GM19463 (cell line): ENCODE measurements around the gene ANKH.
"Not testable (repeated sequence)": the region's sequence is repeated elsewhere in the genome, so short reads cannot be mapped to it uniquely, and the experiment has no call there.

ENCODE experiments used
- ATAC-seq: cut with Tn5 transposase; IDR thresholded peaks from one replicate; pipeline ENCODE4 v1.9.1; 2021; ENCODE audit warnings: mild to moderate bottlenecking, moderate library complexity; ENCODE audit not compliant: unreplicated experiment

Gene ANKH

DNA sequence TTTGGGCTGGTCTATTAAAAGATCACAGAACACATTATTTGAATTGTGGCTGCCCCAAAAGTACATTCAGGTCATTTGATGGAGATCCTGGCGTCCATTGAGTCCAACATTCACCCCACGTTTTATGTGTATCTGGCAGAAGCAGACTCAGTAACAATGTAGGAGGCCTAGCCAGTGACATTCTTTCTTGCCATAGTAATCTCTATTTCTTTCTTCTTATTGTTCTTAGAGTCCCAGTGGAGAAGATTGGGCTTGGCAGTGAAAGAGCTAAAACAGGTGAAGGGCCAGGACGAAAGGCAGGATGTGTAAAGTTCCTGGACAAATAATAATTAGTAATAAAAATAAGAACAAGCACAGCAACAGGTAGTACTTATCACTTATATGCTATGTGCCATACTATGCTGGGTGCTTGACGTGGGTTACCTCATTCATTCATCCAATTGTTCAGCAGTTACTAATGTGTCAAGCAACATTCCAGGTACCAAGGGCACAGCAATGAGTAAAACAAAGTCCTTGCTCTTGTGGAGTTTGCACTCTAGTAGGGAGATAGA, 12.6 kb upstream of the ANKH start:
- no peak for ATAC-seq

DNA sequence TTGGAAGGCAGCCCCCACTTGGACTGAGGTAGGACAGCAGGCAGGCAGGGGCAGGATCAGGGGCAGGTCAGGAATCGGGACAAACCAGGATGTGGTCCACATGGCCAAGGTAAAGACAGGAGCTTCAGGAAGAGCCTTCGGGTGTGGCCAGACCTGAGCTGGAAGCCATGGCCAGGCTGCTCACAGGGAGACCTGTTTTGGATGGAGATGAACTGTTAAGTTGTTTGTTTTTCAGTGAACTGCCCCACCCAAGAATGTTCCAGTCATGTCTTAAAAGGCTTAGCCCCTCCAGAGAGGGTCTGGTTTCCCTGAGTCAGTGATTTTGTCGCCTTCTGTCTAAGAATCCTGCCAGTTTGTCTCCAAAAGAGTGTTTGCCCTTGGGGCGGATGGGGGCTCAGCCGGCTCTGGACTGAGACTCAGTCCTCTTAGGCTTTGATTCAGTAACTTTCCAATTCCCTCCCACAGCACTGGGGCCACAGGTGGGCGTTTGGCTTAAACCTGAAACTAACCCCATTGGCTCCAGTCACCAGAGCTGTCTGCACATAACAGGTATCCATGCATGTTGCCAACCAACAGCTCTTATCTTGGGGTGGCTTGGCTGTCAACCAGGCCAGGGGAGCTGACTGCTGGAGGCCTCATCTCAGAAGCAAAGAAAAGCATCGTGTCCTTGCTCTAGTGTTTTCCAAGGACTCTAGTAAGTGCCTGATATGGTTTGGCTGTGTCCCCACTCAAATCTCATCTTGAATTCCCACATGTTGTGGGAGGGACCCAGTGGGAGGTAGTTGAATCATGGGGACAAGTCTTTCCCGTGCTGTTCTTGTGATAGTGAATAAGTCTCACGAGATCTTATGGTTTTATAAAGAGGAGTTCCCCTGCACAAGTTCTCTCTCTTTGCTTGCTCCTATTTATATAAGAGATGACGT, 11.3 kb upstream of the ANKH start:
- no peak for ATAC-seq

DNA sequence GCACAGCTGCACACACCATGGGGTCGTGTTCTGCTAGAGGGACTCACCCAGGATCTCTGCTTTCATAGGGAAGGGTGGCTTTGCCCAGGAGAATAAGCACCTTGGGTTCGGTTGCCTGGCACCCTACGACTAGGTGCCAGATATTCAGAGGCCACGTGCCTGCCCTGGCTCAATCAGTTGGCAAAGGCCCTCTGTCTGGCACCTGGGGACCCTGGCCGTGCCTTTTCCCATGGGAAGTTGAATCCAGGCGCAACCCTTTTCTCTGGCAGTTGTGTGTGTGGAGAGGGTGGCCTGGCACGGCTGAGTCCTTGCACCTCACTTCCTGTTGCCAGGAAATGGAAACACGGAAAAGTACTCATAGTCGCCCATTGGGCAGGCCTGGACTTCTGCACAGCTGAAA, 10.2 kb upstream of the ANKH start:
- ATAC-seq, result no peak

DNA sequence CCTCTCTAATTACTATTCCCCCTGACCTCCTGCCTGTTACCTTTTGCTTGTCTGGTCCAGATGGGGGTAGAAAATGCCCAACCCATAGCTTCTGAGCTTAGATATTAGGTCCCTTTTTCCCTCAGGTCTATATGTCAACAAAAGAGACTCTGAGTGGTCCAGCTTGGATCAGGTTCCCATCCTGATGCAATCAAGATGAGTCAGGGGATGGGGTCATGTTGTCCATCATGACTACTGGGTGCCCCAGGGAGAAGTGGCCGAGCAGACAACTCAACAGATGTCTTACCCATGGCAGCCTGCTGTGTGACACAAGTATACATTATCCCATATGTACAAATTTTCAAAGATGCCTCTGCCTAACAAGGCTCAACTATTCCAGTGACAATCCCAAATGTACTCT, 9.1 kb upstream of the ANKH start:
- no peak for ATAC-seq

DNA sequence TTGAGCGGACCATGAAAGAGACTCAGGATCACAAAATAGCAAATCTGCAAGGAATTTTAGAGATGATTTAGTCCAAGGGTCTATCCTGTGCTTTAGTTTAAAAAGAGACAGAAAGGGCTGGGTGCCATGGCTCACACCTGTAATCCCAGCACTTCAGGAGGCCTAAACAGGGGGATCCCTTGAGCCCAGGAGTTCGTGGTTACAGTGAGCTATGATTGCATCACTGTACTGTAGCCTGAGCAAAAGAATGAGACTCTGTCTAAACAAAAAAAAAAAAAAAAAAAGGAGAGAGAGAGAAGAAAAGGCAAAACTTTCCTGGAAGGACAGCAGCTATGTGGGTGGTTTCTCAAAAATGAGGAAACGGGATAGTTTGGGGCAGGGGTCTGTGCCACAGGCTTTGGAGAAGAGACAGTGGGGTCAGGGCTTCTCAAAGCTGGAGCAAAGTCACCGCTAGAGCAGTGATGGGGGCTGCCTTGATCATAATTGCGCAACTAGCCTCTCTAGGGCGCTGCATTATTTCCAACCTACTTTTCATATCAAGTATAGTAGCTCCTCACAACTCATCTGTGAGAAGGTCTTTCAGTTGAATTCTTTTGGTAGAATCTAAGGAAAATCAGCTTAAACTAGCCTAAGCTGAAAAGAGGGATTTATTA, 8.5 kb upstream of the ANKH start:
- ATAC-seq, result no peak

DNA sequence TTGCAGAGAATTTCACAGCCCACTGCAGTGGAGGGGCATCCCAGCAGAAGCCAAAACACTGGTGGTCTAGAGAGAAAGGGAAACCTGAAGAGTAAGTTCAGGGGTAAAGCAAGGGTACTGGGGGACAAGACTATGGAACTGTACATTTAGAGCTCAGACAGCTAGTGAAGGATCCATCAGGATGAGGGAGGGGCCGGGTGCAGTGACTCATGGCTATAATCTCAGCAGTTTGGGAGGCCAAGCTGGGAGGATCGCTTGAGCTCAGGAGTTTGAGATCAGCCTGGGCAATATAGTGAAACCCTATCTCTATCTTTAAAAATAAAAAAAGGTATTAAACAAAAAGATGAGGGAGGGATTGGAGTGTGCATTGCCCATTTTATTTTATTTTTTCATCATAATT, 7.8 kb upstream of the ANKH start:
- ATAC-seq, result no peak

DNA sequence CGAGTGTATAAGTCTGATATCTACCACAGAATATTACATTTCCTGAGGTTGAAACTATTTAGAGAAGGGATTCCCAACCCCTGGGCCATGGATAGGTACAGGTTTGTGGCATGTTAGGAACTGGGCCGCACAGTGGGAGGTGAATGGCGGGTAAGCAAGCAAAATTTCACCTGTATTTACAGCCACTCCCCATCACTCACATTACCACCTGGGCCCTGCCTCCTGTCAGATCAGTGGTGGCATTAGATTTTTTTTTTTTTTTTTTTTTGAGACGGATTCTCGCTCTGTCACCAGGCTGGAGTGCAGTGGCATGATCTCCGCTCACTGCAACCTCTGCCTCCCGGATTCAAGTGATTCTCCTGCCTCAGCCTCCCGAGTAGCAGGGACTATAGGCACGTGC, 6.6 kb upstream of the ANKH start:
- ATAC-seq, result not testable (repeated sequence)

DNA sequence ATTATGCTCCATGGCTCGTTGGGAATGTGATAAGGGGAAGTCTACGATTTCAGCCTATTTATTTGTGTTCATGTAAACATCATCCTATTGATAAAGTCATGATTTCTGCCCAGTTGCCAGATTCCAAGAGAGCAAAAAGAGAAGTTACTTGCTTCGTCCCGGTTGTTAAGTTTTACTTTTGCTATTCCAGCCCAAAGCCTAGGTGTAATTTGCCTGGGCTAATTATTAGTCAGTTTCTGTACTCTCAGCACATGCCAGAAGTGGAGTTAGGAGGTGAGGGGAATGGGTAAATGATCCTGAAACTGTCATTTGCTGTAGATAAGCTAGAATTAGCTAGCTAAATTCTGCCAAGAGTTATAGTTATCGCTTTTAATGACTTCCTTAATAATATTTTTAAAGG, 4.5 kb upstream of the ANKH start:
- ATAC-seq, result no peak

DNA sequence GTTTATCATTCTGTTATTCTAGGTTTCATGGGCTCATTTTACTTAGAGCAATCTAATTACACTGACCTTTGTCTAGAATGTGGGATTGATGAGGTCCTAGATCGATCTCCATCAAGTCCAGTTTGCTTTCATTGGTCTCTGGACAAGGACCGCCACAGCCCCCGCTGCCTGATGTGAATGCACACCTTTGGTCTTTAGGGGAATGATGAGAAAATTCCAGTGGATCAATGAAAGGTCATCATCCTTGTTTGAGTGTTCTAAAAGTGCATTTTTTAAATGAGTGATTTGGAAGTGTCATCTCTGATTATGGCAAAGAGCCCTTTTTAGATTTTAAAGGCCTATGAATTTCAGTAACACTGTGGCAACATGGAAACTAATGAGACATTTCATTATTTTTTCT, 2.2 kb upstream of the ANKH start:
- no peak for ATAC-seq

DNA sequence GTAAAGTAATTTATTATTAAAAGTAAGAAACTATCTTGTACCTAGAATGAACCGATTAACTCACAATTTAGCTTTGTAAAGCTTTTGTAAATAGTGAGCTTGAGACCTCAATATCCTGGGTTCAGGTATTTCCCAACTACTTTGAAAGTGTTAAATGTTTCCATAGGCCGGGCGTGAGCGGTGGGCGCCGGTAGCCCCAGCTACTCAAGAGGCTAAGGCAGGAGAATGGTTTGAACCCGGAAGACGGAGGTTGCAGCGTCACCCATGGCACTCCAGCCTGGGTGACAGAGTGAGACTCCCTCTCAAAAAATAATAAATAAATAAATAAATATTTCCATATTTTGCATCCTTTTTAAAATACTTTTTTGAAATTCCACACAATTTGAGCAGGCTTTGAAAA, 1.5 kb upstream of the ANKH start:
- ATAC-seq, result no peak

DNA sequence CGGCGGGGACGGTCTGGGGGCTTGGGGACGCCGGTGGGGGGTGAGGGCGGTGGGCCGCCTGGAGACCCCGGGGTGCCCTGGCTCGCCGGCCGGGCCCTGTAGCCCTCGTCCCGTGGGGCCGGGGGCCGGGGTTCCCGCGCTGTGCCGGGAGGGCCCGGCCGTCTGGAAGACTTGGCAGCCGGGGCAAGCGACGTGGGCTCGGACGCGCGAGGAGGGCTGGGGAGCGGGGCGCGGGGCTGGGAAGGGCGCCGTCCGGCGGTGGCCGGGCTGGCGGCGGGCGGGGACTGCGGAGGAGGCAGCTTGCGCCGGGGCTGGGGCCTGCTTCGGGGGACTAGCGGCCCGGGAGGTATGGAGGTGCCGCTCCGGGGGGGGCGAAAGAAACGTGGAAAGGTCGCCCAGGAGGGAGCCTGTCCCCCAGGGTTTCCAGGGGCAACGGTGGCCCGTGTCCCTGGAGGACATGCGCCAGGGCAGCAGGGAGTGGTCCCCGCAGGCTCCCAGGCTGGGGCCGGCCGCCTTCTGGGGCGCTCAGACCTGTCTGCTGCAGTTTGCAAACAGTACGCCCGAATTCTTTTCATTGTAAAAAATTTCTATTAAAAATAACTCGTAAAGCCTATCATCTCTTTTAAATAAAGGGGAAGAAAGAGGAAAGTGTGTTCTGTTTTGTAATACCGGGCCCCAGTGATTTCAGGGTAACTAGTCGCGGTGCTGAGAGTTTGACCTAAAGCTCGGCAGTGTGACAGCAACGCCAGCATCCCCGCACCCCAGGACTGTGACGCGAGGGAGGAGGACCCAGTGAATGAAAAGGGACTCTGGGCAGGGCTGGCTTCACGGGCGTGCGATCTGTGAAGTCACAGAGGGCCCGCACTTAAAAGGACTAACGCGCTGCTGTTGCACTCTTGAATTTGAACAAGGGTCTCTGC, 752 bp upstream of the ANKH start:
- peak; percentile 33 for ATAC-seq

DNA sequence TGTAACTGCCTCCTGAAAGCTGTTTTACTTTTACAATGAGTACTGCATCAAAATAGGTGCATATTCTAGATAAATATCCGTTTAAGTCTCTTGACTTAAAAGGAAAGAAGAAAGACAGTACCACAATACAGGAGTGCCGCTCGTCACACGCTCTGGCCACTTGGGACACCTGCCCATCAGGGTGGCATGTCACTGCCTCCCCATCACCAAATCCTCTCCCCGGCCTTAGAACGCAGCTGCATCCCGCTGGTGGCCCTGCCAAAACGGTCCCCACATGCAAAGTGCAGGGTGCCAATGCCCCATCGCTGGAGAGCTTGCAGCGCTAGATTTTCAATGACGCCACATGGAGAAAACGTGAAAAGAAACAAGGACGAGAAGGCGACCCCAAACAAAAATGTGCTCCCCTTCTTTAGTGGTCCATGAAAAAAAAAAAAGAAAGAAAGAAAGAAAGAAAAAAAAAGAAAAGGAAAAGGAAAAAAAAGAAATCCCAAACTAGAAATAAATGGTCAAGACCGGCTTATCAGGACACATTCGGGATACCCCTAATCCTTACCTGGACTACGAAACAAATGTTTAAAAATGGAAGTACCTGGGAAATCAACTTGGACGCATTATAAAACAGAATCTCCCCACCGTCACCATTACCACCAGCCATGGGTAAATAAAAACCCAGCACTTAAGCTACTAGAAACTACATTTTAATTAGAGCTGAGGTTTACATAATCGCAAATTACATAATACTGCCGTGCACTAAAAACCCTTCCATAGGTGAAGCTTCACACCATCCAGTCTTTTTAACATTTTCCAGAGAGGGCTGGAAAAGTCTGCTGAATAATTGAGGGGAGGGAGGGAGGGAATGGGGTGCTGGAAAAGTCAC, 1.0 kb downstream of the ANKH start:
- ATAC-seq, result no peak

DNA sequence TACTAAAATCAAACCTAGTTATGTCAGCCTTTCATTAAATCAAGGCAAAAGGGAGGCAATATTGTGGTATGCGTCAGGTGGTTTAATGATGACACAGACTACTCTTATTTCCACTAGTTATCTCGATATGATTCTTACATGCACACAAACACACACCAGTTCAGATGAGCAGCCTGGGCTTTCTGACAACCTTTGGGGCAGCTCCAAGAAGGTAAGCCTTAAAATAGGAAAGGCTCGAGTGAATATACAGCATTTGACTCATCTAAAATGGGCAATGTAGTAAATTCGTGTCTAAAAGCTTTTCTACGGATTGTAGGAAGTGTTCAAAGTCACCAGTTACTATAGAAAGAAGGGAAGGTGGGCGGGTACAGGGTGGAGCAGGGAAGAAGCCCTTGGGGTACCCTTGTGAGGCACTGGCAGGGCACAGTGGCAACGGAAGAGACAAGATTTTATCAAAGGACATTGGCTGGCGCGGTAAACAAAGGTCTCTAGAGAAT, 1.9 kb downstream of the ANKH start:
- ATAC-seq, result no peak

DNA sequence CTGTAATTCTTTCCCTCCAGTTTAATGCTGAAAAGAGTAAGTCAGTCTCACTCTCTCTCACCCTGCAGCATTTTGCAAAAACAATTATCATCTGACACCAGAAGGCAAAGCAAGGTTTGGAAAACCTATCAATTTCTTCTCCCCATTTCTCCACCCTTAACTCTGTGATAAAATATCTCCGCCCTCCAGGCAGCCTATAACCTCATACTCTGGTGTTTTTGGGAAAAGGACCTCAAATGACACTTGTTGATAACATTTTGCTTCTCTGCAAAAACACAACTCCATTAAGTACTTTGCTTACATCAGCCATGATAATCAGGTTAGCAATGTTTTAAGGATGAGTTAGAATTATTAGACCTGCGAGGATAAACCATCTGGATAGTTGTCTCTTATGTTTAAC, 2.3 kb downstream of the ANKH start:
- no peak for ATAC-seq

DNA sequence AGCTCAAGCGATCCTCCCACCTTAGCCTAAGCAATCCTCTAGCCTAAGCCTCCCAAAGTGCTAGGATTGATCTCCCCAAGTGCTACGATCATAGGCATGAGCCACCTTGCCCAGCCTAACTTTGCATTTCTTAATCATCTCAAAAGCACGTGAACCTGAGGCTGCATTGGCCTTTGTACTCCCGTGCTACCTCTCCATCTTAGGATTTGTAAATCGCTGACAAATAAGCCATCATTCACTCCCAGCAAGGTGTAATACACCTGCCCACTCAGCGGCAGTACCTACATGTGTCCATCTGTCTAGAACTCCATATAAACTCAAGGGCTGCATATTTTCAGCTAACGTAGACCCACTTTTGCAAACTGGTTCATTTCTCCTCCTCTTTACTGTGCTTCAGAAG, 2.8 kb downstream of the ANKH start:
- no peak for ATAC-seq

DNA sequence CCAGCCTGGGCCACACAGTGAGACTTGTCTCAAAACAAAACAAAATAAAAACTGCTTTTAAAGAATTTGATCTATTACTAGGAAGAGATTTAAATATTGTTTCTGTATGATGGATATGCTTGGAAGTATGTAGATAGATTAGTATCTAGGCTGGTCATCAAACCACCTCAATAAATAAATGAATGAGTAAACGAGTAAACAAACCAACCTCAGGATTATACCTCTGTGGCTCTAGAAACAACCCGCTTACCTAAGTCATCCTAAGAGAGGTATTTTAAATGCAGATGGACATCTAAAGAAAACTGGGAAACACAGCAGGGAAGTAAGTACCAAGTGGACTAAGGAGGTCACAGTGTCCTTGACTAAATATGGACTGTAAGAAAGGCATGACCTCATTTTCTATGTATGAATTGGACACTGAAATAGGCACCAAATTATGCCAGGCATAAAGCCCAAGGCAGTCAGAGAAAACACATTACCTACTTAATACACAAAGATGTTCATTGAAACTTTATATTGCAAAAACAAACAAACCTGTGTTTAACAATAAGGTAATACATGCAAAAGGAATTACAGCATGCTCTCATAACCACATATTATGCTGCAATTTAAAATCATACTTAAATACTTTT, 7.3 kb downstream of the ANKH start:
- no peak for ATAC-seq

DNA sequence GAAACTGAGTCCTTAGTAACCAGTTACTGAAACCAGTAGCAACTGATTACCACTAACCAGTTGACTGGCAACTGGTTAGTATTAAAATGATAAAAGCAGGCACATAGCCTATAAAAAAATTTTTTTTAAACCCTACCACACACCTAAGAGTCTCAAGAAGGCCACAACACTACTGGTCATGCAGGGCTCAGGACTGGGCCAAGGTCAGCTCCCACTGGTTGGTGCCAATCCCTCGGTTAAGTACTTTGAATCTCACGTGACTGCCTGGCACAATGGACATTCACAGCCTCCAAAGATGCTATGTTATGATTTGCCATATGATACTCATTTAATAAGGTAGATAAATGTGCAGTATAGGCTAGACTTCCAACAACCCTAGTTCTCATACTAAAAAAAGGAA, 8.5 kb downstream of the ANKH start:
- no peak for ATAC-seq

DNA sequence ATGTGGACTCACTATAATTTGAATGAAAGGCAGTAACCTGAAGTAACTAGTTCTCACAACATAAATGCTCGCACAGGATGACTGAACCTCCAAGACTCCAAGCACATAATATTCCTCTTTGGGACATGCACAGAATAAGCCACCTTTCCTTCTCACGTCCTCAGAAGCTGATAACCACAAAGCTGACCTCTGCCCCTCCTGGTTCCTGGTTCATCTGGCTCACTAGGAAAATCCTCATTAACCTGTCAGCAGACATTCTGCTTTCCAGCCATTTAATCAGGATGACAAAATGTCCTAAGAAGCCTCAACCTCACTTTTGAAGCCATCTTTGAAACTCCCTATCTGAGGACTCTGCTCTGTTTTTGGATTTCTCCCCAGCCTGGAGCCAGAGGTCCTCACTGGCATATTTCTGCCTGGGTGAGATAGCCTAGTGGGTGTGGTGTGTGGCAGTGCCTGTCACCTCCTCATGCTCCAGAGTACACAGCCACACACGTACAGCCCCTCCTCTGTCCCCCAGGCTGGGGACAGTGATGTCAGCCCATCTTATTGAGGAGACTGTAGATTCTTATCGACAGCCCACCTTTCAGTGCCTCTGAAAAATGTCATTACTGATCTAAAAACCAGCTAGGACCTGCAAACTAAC, 10.3 kb downstream of the ANKH start:
- ATAC-seq, result no peak

DNA sequence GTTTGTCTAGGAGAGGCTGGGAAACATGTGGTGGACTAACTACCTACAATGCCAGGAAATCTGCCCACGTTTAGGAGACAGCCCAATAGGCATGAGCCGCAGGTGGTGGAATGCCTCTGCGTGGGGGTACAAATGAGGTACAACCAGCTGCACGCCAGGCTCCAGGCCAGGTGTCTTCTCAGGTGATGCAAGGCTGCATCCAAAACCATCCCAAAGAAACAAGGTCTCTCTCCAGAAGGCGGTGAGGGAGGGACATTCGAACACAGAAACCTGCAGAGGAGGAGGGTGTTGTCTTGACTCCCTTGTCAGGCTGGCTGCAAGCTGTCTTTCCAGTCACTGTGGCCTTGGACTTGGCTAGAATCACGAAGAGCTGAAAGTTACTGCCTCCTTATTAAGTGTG, 11.6 kb downstream of the ANKH start:
- ATAC-seq, result no peak
